Gastroesophageal sphincter (tissue), 4 donors: ENCODE measurements around the gene ADGRG1. TPM values are rescaled to one million over a fixed set of nuclear protein-coding genes. Genes with fewer than 3 reads are reported as not detected.

Experiments used
- ATAC-seq: fragments of 150-250 bp; one replicate; pipeline ENCODE4 v1.9.1; 2016; ENCODE audit warnings: mild to moderate bottlenecking, moderate library complexity
- H3K27ac ChIP-seq, 4 donors: fragments of 200-600 bp; sonication (generic) in 3 of 4; 1 replicate in 3 of 4; 2 replicates in 1 of 4; pipeline ENCODE4 v1.5.1; 2016 to 2019
- H3K27me3 ChIP-seq: fragments of 200-600 bp; sonication (generic); one replicate; pipeline ENCODE4 v1.5.1; 2019
- H3K36me3 ChIP-seq, 2 donors: fragments of 200-600 bp; sonication (generic); one replicate each; pipeline ENCODE4 v1.5.1; 2019; ENCODE audit warnings: control low read depth in 1 of 2
- H3K4me1 ChIP-seq, 3 donors: fragments of 200-600 bp; sonication (generic); 1 replicate in 2 of 3; 2 replicates in 1 of 3; pipeline ENCODE4 v1.5.1; 2016 to 2019; ENCODE audit warnings: control low read depth in 2 of 3
- H3K4me3 ChIP-seq, 2 donors: fragments of 200-600 bp; sonication (generic); one replicate each; pipeline ENCODE4 v1.5.1; 2019; ENCODE audit warnings: mild to moderate bottlenecking in 1 of 2, moderate library complexity in 1 of 2
- H3K9me3 ChIP-seq, 3 donors: fragments of 200-600 bp; sonication (generic); one replicate each; pipeline ENCODE4 v1.5.1; 2017 to 2019; ENCODE audit warnings: control low read depth in 2 of 3
- CTCF ChIP-seq, 4 experiments: fragments of 200-600 bp in 2 of 4; fragments of 450-650 bp in 2 of 4; sonication (generic) in 1 of 4; IDR thresholded peaks; one replicate each; pipeline ENCODE4 v1.5.1; 2017 to 2019; ENCODE audit warnings: antibody characterized with exemption in 4 of 4, mild to moderate bottlenecking in 2 of 4, moderate library complexity in 2 of 4
- EP300 ChIP-seq: sonication (generic); formaldehyde crosslinking; IDR thresholded peaks from one replicate; pipeline ENCODE4 v1.6.1; 2017; ENCODE audit warnings: antibody characterized with exemption, mild to moderate bottlenecking
- POLR2A ChIP-seq, 2 donors: fragments of 450-650 bp; IDR thresholded peaks; one replicate each; pipeline ENCODE4 v1.6.1; 2017; ENCODE audit warnings: antibody characterized with exemption in 2 of 2, mild to moderate bottlenecking in 2 of 2, moderate library complexity in 1 of 2
- POLR2AphosphoS5 ChIP-seq: sonication (generic); formaldehyde crosslinking; IDR thresholded peaks from one replicate; pipeline ENCODE4 v1.6.1; 2017; ENCODE audit warnings: antibody characterized with exemption
- WGBS, 2 donors: methylation state at CpG; one replicate each; pipeline ENCODE4 v1.1.5; 2018; ENCODE audit warnings: low coverage in 1 of 2; 5-methylcytosine and 5-hydroxymethylcytosine counted together
- total RNA-seq, 4 donors: library from RNA; depleted of rRNA; stranded (reverse); fragments of >200 nt; gene quantifications; one replicate each; pipeline ENCODE4 v1.1.0, GENCODE V29; 2016

Gene ADGRG1
- total RNA-seq, 4 donors from 2014 or later, result 7.0 to 20.1 (median 12.6) TPM

- H3K27me3 ChIP-seq, result peaks cover 57% of the 10 kb centered on the region
- peaks cover 0 to 6% of the 10 kb centered on the region in 2 donors for H3K36me3 ChIP-seq
- no peaks in the 10 kb centered on the region for H3K9me3 ChIP-seq
- no peak overlapping the region for H3K4me3 ChIP-seq
- TF ChIP-seq POLR2A (IDR thresholded peaks at IDR 0.05), result no peak
- no peak for TF ChIP-seq CTCF (IDR thresholded peaks at IDR 0.05)
- TF ChIP-seq EP300, result no peak
- no peak for TF ChIP-seq POLR2AphosphoS5
- H3K27ac ChIP-seq, result no peak overlapping the region
- WGBS, 2 donors, result 70 to 73% methylated on average over 2 to 5 of the region's 10 CpGs
- H3K4me1 ChIP-seq, result peaks cover 0 to 14% (median 4%) of the 10 kb centered on the region in 3 donors
- ATAC-seq, result no peak
These were observed 23.2 kb downstream of the ADGRG1 start for GRCh38 chr16:57651344-57652333.

GRCh38 chr16:57652695-57653471 lies 24.5 kb downstream of the ADGRG1 start:
- peaks cover 0 to 6% of the 10 kb centered on the region in 2 donors for H3K36me3 ChIP-seq

GRCh38 chr16:57653936-57654335 lies 25.5 kb downstream of the ADGRG1 start:
- no peak for ATAC-seq
- 71% methylated on average over 3 of the region's 16 CpGs; no CpG with 5 or more reads in 1 of the 2 donors for WGBS, 2 donors
- H3K36me3 ChIP-seq, result peaks cover 0 to 7% of the 10 kb centered on the region in 2 donors

More at GRCh38 chr16:57652695-57653471, 24.5 kb downstream of the ADGRG1 start:
- WGBS, 2 donors, result no CpG with 5 or more reads among the region's 23 CpGs
- TF ChIP-seq CTCF (IDR thresholded peaks at IDR 0.05), result no peak
- no peak for TF ChIP-seq POLR2AphosphoS5
- TF ChIP-seq POLR2A (IDR thresholded peaks at IDR 0.05), result no peak
- no peak for TF ChIP-seq EP300
- Histone ChIP-seq H3K4me1 (peaks cover 0 to 12% (median 4%) of the 10 kb centered on the region in 3 donors), H3K27ac (no peak overlapping the region), H3K9me3 (no peaks in the 10 kb centered on the region), H3K4me3 (no peak overlapping the region), H3K27me3 (peaks cover 53% of the 10 kb centered on the region)
- no peak for ATAC-seq

DNA sequence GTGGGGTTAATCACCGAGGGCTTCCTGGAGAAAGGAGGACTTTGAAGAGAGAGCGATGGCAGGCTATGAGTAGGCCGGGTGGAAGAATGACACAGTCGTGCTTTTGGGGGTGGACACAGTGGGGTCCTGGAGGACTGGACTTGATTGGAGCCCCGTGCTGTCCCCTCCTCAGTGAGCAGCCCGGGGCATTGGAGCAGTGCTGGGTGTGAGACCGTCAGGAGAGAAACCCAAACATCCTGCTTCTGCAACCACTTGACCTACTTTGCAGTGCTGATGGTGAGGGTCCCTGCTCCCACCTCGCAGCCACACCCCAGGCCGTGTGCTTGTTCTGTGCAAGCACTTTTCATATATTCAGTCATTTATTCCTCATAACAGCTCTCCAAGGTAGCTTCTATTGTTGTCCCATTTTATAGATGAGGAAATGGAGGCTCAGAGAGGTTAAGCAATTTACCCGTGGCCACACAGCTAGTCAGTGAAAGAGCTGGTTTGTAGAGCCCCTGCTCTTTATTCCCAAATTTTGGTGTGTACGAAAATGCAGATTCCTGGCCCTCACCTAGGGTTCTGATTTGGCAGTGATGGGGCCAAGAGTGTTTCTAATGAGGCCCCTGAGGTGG lies 28.0 kb downstream of the ADGRG1 start:
- Histone ChIP-seq H3K4me1 (no peaks in the 10 kb centered on the region), H3K27ac (no peak overlapping the region), H3K4me3 (no peak overlapping the region), H3K27me3 (peaks cover 32% of the 10 kb centered on the region), H3K9me3 (no peaks in the 10 kb centered on the region), H3K36me3 (peaks cover 0 to 10% of the 10 kb centered on the region in 2 donors)
- 75 to 85% methylated on average over 7 to 11 of the region's 11 CpGs for WGBS, 2 donors
- TF ChIP-seq CTCF (IDR thresholded peaks at IDR 0.05), result no peak
- no peak for TF ChIP-seq POLR2A (IDR thresholded peaks at IDR 0.05)
- no peak for TF ChIP-seq EP300
- TF ChIP-seq POLR2AphosphoS5, result no peak
- ATAC-seq, result no peak

More at GRCh38 chr16:57653936-57654335, 25.5 kb downstream of the ADGRG1 start:
- Histone ChIP-seq H3K4me1 (peaks cover 0 to 1% (median 0%) of the 10 kb centered on the region in 3 donors), H3K27ac (no peak overlapping the region), H3K27me3 (peaks cover 42% of the 10 kb centered on the region), H3K9me3 (no peaks in the 10 kb centered on the region), H3K4me3 (no peak overlapping the region)
- TF ChIP-seq CTCF (IDR thresholded peaks at IDR 0.05) (no peak), POLR2AphosphoS5 (no peak), POLR2A (IDR thresholded peaks at IDR 0.05) (no peak), EP300 (no peak)
